Parathyroid adenoma (tissue), 2 donors: ENCODE measurements around the gene PGM3.
"Not testable (repeated sequence)": the region's sequence is repeated elsewhere in the genome, so short reads cannot be mapped to it uniquely, and the experiment has no call there.

ENCODE experiments used
- H2AFZ ChIP-seq: fragments of 300-600 bp; sonication (generic); one replicate; pipeline ENCODE4 v1.7.0; 2017; ENCODE audit warnings: antibody characterized with exemption, mild to moderate bottlenecking
- H3K27ac ChIP-seq: fragments of 300-600 bp; sonication (generic); one replicate; pipeline ENCODE4 v1.7.0; 2017
- H3K27me3 ChIP-seq: fragments of 300-600 bp; sonication (generic); one replicate; pipeline ENCODE4 v1.7.0; 2017; ENCODE audit warnings: low read length; ENCODE audit not compliant: control insufficient read depth, insufficient read depth
- H3K36me3 ChIP-seq: fragments of 300-600 bp; sonication (generic); one replicate; pipeline ENCODE4 v1.7.0; 2017; ENCODE audit warnings: low read length; ENCODE audit not compliant: control insufficient read depth, insufficient read depth
- H3K4me1 ChIP-seq: fragments of 300-600 bp; sonication (generic); one replicate; pipeline ENCODE4 v1.7.0; 2017; ENCODE audit warnings: control low read depth
- H3K4me2 ChIP-seq: fragments of 300-600 bp; sonication (generic); one replicate; pipeline ENCODE4 v1.7.0; 2017; ENCODE audit warnings: low read length
- H3K4me3 ChIP-seq: fragments of 300-600 bp; sonication (generic); one replicate; pipeline ENCODE4 v1.7.0; 2017; ENCODE audit warnings: low read depth, low read length
- H3K79me2 ChIP-seq: fragments of 300-600 bp; sonication (generic); one replicate; pipeline ENCODE4 v1.7.0; 2017; ENCODE audit warnings: control low read depth
- H3K9ac ChIP-seq: fragments of 300-600 bp; sonication (generic); one replicate; pipeline ENCODE4 v1.7.0; 2017; ENCODE audit warnings: mild to moderate bottlenecking
- H3K9me3 ChIP-seq: fragments of 300-600 bp; sonication (generic); one replicate; pipeline ENCODE4 v1.7.0; 2017; ENCODE audit warnings: low read length; ENCODE audit not compliant: control insufficient read depth
- TF ChIP-seq, protein P1 (sequence below): fragments of 300-600 bp; sonication (generic); IDR thresholded peaks from one replicate; pipeline ENCODE4 v1.7.0; 2017; ENCODE audit warnings: antibody characterized with exemption, mild to moderate bottlenecking
- donor health status: primary hyperparathyroidism.

The PGM3 gene

GRCh38 chr6:83193747-83194566 is 892 bp upstream of the PGM3 start:
- Histone ChIP-seq H3K27me3 (no peaks in the 10 kb centered on the region), H3K4me3 (peak overlapping the region; percentile 89), H3K9me3 (no peaks in the 10 kb centered on the region), H3K4me2 (peak overlapping the region; percentile 96), H3K79me2 (peaks cover 4% of the 10 kb centered on the region), H3K27ac (no peak overlapping the region), H3K9ac (peak overlapping the region; percentile 63), H3K36me3 (no peaks in the 10 kb centered on the region), H3K4me1 (no peaks in the 10 kb centered on the region), H2AFZ (peak overlapping the region; percentile 95)
- TF ChIP-seq, protein P1, sequence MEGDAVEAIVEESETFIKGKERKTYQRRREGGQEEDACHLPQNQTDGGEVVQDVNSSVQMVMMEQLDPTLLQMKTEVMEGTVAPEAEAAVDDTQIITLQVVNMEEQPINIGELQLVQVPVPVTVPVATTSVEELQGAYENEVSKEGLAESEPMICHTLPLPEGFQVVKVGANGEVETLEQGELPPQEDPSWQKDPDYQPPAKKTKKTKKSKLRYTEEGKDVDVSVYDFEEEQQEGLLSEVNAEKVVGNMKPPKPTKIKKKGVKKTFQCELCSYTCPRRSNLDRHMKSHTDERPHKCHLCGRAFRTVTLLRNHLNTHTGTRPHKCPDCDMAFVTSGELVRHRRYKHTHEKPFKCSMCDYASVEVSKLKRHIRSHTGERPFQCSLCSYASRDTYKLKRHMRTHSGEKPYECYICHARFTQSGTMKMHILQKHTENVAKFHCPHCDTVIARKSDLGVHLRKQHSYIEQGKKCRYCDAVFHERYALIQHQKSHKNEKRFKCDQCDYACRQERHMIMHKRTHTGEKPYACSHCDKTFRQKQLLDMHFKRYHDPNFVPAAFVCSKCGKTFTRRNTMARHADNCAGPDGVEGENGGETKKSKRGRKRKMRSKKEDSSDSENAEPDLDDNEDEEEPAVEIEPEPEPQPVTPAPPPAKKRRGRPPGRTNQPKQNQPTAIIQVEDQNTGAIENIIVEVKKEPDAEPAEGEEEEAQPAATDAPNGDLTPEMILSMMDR, result no peak

GRCh38 chr6:83192456-83192855 is 609 bp downstream of the PGM3 start:
- no peak overlapping the region for H3K9ac ChIP-seq
- no peaks in the 10 kb centered on the region for H3K27me3 ChIP-seq
- no peak overlapping the region for H3K27ac ChIP-seq
- no peaks in the 10 kb centered on the region for H3K36me3 ChIP-seq
- no peaks in the 10 kb centered on the region for H3K9me3 ChIP-seq
- no peaks in the 10 kb centered on the region for H3K4me1 ChIP-seq
- peaks cover 4% of the 10 kb centered on the region for H3K79me2 ChIP-seq
- peak overlapping the region; percentile 89 for H3K4me3 ChIP-seq
- peak overlapping the region; percentile 95 for H2AFZ ChIP-seq
- peak overlapping the region; percentile 96 for H3K4me2 ChIP-seq
- TF ChIP-seq, protein P1, result no peak

DNA sequence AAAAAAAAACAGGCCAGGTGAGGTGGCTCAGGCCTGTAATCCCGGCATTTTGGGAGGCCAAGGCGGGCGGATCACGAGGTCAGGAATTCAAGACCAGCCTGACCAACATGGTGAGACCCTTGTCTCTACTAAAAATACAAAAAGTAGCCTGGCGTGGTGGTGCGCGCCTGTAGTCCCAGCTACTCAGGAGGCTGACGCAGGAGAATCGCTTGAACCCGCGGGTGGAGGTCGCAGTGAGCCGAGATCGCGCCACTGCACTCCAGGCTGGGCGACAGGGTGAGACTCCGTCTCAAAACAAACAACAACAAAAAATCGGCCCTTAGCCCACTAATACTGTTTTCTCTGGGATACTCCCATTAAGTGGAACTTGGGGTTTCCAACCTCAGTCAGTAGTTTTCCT is 1.1 kb downstream of the PGM3 start:
- H3K9ac ChIP-seq, H3K27me3 ChIP-seq, H3K27ac ChIP-seq, H3K36me3 ChIP-seq, H3K4me1 ChIP-seq, H3K9me3 ChIP-seq, H2AFZ ChIP-seq, H3K79me2 ChIP-seq: not testable (repeated sequence)
- Histone ChIP-seq H3K4me3 (peak overlapping the region; percentile 89), H3K4me2 (peak overlapping the region; percentile 96)

- no peaks in the 10 kb centered on the region for H3K9me3 ChIP-seq
- H3K9ac ChIP-seq, result no peak overlapping the region
Observed at GRCh38 chr6:83190626-83191025, 2.4 kb downstream of the PGM3 start.

DNA sequence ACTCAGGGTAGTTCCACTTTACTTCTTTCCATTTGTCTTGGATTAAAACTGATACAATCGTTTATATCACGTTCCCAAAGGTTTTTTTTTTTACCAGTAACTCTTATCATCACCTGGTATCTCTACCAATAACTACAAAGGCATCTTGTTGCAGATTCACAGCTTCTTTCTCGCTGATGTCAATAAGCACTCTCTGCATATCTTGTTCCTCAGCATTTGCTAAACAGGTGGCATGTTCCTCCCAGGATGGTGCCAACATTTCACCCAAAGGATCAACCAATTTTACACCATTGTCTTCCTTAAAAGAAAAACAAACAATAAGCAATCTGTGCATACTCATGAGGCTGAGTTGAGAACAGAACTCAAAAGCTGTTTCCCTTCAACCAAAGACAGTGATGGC is 4.6 kb downstream of the PGM3 start:
- Histone ChIP-seq H3K4me3 (no peak overlapping the region), H3K79me2 (peaks cover 4% of the 10 kb centered on the region), H2AFZ (no peak overlapping the region), H3K36me3 (no peaks in the 10 kb centered on the region), H3K4me1 (no peaks in the 10 kb centered on the region), H3K9ac (no peak overlapping the region), H3K4me2 (no peak overlapping the region), H3K9me3 (no peaks in the 10 kb centered on the region), H3K27ac (no peak overlapping the region), H3K27me3 (no peaks in the 10 kb centered on the region)
- TF ChIP-seq, protein P1, result no peak

More at GRCh38 chr6:83190626-83191025, 2.4 kb downstream of the PGM3 start:
- Histone ChIP-seq H3K4me2 (no peak overlapping the region), H3K27ac (no peak overlapping the region), H2AFZ (no peak overlapping the region), H3K36me3 (no peaks in the 10 kb centered on the region), H3K4me1 (no peaks in the 10 kb centered on the region), H3K27me3 (no peaks in the 10 kb centered on the region), H3K79me2 (peaks cover 4% of the 10 kb centered on the region), H3K4me3 (no peak overlapping the region)
- TF ChIP-seq, protein P1, result no peak
